SKM-1 (cell line): ENCODE results near the gene TOX2.

Experiments used
- DNase-seq: peaks from one replicate; lab custom pipeline; 2025; ENCODE audit not compliant: unreplicated experiment; lab: John Stamatoyannopoulos, UW

Gene TOX2

DNA sequence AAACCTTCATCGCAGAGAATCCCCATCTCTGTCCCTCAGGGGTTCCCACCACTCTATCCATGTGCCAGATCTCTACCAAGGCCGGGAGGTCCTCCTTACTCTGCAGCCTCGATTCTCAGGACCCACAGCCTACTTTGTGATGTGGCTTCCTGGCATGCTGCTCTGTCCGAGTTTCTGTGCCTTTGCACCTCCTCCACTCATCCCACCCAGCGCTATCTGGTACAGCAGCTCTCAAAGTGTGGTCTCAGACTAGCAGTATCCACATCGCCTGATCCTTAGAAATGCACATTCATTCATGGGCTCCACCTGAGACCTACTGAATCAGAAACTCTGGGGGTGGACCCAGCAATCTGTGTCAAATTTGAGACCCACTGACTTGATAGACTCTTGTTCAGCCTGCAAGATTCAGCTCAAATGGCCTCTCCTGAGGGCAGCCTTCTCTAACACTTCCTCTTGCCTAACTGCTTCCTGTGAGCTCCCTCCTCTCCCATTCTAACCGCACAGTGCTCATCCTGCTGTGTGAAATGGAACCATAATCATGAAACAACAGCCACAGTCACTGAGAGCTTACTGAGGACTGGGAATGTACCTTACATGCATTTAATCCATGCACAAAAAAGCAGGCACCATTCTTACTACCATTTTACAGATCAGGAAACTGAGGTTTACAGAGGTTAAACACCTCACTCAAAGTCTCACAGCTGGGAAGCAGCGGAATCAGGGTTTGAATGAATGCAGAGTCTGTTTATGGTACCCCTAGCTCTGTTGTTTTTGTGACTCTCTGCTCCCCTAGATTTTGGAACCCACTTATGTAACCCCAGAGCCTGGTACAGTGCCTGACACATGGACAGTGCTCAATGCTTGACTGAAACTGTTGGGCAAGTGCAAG lies 202.9 kb downstream of the TOX2 start:
- no peak for DNase-seq

- no peak for DNase-seq
Measured at GRCh38 chr20:44118185-44119033, 203.8 kb downstream of the TOX2 start.
